SU-DHL-6 (cell line): ENCODE data around the gene KCNC4.

Source experiments
- CTCF ChIP-seq: fragments of 200-600 bp; sonication (generic); IDR thresholded peaks from one replicate; pipeline ENCODE4 v1.5.1; 2017; ENCODE audit warnings: antibody characterized with exemption, mild to moderate bottlenecking, low read length, moderate library complexity; ENCODE audit not compliant: insufficient read depth, poor library complexity, severe bottlenecking
- EZH2phosphoT487 ChIP-seq: fragments of 200-600 bp; sonication (generic), shearing (Covaris generic); conservative IDR thresholded peaks from 2 replicates; pipeline ENCODE4 v1.6.1; 2018; ENCODE audit warnings: mild to moderate bottlenecking, antibody characterized with exemption, low read length, moderate library complexity, mixed read lengths

GRCh38 chr1:110165761-110166231 lies 44.3 kb upstream of the KCNC4 start:
- TF ChIP-seq CTCF (no peak), EZH2phosphoT487 (no peak)
